ENCODE data around the gene RALGAPA2.

Gene RALGAPA2

DNA sequence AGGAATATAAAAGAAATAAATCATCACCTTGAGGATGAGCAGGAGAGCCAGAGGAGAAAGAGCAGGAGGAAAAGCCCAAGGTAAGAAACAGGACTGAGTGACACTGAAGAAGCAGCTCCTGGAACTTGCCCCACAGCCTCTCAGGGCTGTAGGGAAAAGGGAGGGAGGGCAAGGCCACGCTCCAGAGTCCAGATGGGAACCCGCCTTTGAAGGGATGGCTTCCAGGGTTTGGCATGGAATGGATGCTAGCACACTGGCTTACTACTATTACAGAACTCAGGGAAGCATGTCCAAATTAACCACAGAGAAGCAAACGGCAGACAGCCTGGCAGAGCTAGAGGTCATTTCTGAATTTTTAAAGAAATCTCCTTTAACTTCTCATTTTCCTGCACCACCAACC, 26.8 kb downstream of the RALGAPA2 start:
- in situ Hi-C loops (cut with HindIII; ENCODE audit: low sequenced_read_pairs), result no loop called here

DNA sequence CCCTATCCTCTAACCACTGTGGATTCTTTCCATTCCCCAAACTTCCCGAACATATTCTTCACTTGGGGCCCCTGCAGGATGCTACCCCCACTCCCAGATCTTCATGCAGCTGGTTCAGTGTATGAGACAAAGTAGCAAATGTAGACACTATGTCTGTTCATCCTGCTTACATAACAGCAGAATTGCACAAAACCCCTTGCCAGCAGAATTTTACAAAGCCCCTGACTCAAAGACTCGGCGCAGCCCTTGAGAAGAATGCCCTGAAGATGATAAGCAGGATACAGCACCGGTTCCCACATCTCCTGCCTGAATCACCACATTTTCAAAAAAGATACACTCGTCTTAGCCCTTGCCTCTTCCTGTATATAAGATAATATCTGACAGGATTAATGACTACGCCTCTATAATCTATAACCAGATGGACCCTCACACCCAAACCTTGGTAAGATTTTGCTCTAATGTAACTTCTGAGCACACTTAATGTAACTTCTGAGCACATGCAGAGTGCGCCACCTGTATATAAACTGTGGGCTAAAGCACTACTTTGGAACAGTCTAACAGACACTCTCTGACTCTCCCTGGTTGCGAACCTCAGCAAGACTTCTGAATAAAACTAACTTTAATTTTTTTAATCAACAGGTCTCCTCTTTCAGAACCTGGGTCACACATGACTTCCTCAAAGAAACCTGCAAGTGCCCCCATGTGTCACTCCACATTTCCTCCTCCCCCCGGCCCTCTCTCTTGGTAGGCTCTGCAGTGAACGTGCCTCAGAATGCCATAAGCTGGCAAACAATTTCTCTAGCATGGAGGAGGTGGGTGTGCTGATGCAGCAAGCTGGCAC, 28.7 kb downstream of the RALGAPA2 start:
- in situ Hi-C loops (cut with HindIII; ENCODE audit: low sequenced_read_pairs), result no loop called here

DNA sequence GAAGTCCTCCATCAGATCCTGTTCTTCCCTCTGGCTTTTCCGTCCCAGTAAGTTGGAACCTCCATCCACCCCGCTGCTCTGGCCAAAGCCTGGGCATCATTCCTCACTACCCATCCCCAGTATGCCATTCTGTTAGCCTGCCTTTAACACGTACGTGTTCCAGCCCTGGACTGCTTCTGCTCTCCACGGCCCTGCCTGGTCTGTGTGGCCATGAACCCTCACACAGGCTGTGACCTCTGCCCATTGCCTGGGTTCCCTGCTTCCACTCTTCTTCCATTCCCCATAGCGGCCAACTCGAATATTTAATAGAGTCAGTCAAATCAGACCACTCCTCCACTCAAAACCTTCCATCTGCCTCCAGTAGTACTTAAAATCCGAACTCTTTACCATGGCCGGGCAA, 29.4 kb downstream of the RALGAPA2 start:
- in situ Hi-C loops (cut with HindIII; ENCODE audit: low sequenced_read_pairs), result no loop called here

DNA sequence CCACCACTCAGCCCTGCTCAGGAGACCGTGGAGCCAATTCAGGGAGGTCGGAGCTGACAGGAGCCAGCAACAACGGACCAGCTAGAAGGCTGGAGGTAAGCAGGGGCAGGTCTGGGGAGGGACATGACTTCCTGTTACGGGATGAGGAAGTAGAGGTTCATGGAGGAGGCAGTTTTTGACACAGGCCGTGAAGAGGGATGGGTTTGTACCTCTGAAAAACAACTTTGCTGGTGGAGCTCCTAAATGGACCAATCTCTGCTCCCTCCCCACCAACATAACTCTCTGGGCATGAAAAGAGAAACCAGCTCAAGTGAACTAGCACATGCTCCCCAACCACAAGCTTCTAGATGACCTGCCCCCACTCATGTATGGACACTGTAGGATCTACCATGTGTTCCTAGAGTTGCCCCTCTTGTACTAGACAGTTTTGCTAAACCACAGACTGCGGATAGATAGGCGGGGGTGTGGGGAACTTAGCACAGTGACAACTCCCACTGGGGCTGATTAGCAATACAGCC, 31.4 kb downstream of the RALGAPA2 start:
- in situ Hi-C loops (cut with HindIII; ENCODE audit: low sequenced_read_pairs), result no loop called here

DNA sequence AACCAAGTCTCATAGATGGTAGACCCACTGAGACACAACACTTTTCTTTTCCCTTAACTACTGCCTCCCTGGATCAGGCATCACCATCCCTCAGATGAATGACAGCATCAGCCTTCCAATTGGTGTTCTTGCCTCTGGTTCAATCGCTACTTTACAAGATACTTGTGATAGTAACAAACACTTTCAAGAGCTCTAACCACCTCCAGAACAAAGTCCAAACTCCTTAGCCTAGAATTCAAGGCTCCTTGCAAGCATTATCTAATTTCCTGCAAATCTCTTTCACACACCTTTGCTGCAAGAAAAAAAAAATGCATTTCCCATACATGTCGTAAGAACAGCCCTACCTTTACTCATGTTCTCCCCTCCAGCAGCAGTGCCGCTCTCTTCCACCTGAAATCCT, 33.1 kb downstream of the RALGAPA2 start:
- in situ Hi-C loops (cut with HindIII; ENCODE audit: low sequenced_read_pairs), result no loop called here

DNA sequence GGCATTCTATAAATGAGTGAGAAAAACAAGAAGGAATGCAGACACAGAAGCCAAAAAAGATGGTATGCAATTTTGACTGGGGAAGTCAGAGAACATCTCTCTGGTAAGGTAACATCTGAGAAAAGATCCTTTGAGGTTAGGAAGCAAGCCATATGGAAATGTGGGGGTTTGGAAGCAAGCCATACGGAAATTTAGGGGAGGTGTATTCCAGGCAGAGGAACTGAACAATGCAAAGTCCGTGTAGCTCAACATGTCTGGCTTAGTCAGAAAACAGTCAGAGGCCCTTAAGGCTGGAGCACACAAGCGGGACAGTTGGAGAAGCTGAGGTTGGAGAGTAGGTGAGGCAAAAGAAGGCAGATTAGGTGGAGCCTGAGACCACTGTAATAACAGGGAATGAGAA, 35.3 kb downstream of the RALGAPA2 start:
- in situ Hi-C loops (cut with HindIII; ENCODE audit: low sequenced_read_pairs), result no loop called here

DNA sequence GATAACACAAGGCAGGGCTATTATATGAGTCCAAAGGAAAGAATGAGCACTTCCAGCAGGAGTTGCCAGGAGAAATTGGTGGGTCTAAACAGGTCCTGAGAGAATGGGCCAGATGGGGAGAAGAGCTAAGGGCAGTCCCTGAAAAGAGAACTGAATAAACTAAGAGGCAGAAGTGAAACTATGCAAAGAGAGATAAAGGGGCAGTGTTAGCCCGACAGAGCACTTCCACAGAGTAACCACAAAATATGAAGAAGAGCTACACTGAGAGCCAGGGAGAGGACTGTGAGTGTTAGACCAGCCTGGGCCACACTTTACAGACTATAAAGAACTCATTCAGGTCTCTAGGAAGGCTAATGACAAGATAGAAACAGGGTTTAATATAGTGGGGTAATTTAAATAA, 43.8 kb downstream of the RALGAPA2 start:
- in situ Hi-C loops (cut with HindIII; ENCODE audit: low sequenced_read_pairs), result no loop called here

DNA sequence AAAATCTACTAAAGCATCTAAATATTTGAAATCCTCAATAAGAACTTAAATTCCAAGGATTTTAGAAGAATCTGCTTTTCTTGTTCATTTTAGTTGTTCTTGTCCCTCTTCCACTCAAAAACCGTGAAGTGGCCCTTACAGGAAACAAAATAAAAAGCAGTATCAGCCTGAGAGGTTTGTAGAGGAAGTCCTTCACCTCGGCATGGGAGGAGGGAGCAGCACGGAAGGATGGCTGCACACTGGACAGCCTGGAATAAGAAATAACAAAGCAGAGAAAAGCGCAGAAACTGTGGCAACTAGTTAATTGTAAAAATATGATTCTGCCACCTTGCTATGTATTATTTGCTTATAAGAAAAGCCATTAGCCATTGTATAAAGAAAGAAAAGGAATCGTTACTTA, 46.1 kb downstream of the RALGAPA2 start:
- in situ Hi-C loops (cut with HindIII; ENCODE audit: low sequenced_read_pairs), result no loop called here

DNA sequence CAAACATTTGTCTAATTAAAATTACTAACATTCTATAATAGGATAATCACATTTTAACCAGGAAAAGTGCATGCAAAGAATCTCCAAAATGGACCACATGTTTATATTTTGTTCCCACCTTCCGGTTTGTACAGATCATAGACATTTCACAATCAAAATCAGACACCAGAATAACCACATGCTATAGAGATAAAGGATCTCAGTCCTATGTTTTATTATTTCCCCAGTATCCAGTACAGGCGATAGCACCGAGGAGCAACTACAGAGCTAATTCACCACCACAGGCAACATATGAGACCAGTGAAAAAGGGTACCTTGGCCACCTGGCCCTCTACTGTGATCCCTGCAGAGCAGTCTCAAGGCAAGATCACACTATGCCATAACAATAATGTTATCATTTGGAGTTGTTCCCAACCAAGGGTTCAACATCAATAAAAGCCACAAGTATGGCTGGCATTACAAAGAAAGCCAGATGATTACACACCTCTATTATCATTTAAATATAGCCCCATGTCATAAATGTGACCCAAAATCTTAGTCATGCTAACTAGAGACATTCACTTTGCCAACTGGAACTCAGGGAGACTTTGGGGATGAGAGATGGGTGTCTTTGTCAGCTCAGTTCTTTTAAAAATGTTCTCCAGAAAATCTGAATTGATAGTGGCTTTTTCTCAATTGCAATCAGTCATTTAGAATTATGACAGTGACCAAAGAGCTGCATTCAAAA, 46.7 kb downstream of the RALGAPA2 start:
- in situ Hi-C loops (cut with HindIII; ENCODE audit: low sequenced_read_pairs), result no loop called here

DNA sequence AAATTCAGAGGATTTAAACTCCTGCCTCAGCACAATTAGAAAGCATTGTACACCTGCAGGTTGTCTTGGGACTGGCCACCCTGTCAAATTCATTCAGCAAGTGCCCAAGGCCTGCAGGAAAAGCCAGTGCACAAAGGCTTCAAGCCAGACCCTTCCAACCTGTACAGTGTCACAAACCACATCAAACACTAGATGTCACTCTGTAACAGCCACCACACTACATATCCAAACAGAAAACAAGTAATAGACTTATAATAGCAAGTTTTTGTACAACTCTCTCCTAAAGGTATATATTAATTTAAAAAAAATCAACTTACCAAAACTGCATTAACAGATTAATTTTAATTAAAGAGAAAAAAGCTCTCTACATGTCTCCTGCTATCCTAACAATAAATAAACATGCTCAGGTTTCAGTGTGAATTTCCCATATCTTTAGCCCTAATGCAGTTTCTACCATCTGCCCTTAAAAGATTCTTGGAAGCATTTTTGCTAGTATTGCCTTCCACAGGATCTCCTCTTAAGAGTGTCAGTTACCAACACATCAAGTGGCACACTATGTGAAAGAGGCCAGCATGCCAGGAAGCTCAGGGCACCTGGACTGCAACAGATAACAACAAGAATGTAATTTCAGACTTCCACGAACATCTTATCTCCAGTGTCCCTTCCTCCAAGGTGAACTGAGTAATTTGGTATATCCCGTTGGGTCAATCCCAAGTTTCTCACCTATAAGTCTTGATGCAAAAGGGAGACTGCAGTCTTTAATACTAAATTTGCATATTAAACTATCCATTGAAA, 47.5 kb downstream of the RALGAPA2 start:
- in situ Hi-C loops (cut with HindIII; ENCODE audit: low sequenced_read_pairs), result no loop called here

DNA sequence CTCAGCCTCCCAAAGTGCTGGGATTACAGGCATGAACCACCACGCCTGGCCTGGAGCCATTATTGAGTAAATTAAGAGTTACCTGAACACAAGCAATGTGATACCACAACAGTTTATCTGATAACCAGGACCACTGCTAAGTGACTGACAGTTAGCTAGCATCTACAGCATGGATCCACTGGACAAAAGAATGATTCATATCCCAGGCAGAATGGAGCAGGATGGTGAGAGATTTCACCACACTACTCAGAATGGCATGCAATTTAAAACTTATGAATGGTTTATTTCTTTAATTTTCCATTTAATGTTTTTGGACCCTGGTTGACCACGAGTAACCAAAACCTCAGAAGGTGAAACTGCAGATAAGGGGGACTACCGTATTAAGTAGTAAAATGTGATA, 48.6 kb downstream of the RALGAPA2 start:
- in situ Hi-C loops (cut with HindIII; ENCODE audit: low sequenced_read_pairs), result no loop called here

DNA sequence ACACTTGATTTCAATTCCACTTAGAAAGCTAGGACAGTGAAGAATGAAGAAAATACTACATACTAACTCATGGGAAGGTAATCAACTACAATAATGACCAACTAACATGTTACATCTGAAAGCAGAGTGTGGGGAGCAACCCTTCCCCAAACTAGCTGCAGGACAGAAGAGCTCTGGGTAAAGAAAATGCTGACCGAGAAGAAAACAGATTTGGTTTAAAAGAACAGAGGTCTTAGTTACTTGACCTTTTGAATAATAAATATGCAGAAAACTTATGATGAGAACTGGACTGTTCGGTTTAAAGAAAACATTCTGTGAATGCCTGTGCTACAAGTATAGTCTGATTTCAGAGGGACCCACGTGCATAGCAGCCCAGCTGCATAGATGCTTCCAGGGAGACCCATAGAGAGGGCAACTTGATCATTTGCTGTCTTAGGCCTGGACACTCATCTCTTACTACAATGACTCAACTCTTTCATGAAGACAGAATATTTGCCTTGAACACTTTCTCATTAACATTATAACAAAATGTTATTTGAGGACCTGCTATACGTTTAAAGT, 53.5 kb downstream of the RALGAPA2 start:
- in situ Hi-C loops (cut with HindIII; ENCODE audit: low sequenced_read_pairs), result no loop called here

DNA sequence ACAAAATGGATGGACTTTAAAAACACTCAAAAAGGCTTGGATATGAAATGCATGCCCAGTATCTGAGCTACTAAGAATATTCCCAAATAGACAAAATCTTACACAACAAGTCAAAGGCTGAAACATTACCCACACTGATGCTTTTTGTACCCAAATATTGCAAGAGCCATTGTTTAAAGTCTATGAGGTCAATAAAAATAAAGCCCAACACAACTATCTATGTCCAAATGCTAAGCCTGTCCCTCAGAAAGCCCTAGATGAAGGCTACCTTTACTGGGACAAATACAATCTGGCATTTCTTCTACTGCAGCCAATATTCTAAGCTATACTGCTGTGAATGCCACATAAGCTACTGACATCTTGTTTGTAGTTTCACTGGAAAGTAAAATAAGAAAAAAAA, 54.3 kb downstream of the RALGAPA2 start:
- in situ Hi-C loops (cut with HindIII; ENCODE audit: low sequenced_read_pairs), result no loop called here

DNA sequence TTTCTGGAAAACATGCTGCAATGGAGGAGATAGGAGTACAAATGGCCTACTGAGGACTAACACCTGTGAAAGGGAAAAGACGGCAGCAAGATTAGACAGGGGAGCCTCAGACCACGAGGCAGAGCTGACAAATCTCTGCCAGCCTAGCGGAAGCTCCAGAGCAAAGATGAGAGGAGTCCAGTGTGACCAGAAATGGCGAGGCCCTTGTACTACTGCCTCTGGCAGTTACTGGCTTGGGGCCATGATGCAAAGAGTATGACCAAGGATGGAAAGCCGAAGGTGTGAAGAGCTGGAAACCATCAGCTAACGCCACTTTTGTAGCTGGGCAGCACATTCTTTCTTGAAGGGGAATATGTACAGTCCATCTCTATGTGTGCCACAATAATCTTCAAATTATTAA, 55.4 kb downstream of the RALGAPA2 start:
- in situ Hi-C loops (cut with HindIII; ENCODE audit: low sequenced_read_pairs), result no loop called here

DNA sequence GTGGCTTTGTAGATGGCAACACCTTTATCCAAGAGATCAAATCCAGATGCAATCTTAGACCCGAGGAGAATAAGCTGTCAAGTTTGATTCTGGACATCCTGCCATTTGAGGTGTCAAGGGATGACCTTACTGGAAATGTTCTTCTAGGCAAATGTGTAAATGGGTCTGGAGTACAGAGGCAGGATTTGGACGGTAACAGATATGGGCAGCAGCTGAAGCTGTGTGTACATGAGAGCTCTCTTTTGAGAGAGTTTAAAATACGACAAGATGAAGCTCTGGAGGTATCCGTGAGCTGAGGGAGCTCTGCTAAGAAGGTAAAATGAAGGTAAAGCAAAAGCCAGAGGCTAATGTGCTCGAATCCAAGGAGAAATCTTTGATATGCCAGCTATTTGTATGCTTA, 56.6 kb downstream of the RALGAPA2 start:
- in situ Hi-C loops (cut with HindIII; ENCODE audit: low sequenced_read_pairs), result no loop called here

DNA sequence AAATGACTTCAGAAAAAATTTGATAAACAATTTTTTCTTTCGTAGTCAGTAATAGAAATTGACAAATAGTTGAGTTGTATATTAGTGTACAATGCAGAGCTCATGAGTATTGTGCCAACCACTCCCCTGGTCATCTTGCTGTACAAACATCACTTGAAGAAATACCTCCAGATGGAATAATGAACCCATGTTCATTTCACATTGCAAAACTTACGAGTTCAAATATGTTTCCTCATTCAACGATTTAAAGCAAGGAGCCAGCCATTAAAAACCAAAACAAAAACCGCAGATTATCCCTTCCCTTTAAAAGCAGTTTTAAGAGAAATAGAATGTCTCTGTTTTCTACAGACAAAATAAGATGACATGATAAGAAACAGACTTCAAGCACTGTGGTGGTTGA, 62.5 kb downstream of the RALGAPA2 start:
- in situ Hi-C loops (cut with HindIII; ENCODE audit: low sequenced_read_pairs), result no loop called here

DNA sequence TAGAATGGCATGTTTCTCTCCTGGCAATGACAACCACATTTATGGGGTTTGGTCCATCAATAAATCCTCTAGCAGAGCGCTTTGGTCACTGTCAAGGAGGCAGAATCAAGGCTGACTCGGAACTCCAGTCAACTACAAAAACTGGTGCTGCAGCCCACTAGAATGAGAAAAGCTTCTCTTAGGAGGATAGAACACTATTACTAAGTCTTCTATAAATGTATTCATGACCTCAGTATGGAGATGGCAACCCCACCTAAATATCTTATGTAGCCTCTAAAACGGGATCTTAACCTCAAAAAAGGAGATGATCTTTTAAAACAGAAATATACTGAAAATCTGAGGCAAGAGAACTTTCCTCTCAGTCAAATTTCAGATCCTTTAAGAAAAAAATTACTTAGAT, 68.5 kb downstream of the RALGAPA2 start:
- in situ Hi-C loops (cut with HindIII; ENCODE audit: low sequenced_read_pairs), result no loop called here

DNA sequence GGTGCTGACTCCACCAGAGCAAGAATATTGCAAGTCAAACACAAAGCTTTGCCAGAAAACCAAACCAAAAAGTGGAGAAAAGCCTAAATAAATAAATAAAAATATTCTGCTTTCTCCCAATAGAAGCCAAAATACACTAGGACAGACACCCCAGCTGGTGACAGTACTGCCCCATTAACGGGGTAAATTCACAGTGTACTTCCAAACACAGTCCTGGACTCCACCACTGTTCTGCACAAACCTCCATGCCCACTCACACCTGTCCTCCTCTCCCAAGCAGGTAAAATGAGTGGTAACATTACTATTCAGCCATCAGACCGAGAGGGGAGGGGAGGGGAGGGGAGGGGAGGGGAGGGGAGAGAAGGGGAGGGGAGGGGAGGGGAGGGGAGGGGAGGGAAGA, 70.7 kb downstream of the RALGAPA2 start:
- in situ Hi-C loops (cut with HindIII; ENCODE audit: low sequenced_read_pairs), result no loop called here

DNA sequence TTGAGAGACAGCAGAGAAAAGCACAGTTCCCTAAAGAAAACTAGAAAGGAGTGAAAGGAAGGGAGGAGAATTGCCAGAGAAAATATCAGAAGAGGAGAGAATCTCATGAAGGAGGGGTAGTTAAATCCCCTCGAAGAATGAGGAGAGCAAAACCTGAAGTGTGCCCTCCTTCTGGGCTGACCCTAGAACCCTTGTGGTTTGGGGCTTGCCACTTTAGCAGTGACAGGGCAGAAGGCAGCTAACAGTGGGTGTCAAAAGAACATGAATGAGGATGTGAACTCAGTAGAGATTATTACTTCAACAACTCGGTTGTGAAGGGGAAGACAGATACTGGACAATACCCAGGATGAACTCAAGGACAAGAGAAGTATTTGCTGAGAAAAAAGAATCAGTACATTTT, 73.6 kb downstream of the RALGAPA2 start:
- in situ Hi-C loops (cut with HindIII; ENCODE audit: low sequenced_read_pairs), result no loop called here

DNA sequence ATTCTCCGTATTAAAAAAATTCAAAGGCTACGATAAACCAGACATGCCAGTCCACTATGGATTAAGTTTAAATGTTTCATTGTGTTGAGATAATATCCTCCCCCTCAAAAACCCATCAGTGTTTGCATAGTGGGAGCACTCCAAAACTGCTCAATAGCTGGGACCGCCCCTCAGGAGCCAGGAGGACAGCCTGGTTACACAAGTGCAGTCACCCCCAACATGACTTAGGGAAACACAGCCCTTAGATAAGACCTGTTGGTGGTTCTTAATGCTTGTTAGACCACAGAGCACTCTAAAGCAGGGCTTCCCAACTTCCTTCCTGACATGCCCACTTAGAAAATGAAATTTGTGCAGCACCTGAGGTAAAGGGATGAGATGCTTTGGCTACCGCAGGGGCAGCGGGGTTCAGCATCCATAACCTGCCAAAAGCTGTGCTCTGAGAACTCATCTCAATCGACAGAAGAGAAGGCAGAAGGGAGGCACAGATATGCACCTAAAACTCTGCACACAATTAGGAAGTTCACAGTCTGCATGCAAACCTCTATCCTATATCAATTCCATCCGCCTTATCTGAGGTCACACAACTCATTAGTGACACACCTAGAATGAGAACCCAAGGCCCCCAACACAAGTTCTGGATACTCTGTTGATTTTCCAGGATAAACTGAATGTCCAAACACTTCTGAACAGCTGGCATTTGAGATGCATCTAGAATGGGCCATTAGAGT, 74.3 kb downstream of the RALGAPA2 start:
- in situ Hi-C loops (cut with HindIII; ENCODE audit: low sequenced_read_pairs), result no loop called here

All from DLD1 (cell line).